NCI-H1048 (cell line): ENCODE data around the gene CDH4.
"Not testable (repeated sequence)": the region's sequence is repeated elsewhere in the genome, so short reads cannot be mapped to it uniquely, and the experiment has no call there.

Source experiments
- DNase-seq: peaks from one replicate; lab custom pipeline; 2025; lab: John Stamatoyannopoulos, UW

CDH4 gene

GRCh38 chr20:61933951-61934715, 682.1 kb downstream of the CDH4 start:
- DNase-seq: no peak

- DNase-seq: no peak
Measured at GRCh38 chr20:61934716-61935530, 682.9 kb downstream of the CDH4 start.

- no peak for DNase-seq
Measured at GRCh38 chr20:61935926-61936700, 684.1 kb downstream of the CDH4 start.

DNA sequence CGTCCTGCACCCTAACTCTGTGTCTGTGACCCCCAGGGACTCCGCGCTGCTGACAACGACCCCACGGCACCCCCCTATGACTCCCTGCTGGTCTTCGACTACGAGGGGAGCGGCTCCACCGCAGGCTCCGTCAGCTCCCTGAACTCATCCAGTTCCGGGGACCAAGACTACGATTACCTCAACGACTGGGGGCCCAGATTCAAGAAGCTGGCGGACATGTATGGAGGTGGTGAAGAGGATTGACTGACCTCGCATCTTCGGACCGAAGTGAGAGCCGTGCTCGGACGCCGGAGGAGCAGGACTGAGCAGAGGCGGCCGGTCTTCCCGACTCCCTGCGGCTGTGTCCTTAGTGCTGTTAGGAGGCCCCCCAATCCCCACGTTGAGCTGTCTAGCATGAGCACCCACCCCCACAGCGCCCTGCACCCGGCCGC, 684.7 kb downstream of the CDH4 start:
- DNase-seq: no peak

DNA sequence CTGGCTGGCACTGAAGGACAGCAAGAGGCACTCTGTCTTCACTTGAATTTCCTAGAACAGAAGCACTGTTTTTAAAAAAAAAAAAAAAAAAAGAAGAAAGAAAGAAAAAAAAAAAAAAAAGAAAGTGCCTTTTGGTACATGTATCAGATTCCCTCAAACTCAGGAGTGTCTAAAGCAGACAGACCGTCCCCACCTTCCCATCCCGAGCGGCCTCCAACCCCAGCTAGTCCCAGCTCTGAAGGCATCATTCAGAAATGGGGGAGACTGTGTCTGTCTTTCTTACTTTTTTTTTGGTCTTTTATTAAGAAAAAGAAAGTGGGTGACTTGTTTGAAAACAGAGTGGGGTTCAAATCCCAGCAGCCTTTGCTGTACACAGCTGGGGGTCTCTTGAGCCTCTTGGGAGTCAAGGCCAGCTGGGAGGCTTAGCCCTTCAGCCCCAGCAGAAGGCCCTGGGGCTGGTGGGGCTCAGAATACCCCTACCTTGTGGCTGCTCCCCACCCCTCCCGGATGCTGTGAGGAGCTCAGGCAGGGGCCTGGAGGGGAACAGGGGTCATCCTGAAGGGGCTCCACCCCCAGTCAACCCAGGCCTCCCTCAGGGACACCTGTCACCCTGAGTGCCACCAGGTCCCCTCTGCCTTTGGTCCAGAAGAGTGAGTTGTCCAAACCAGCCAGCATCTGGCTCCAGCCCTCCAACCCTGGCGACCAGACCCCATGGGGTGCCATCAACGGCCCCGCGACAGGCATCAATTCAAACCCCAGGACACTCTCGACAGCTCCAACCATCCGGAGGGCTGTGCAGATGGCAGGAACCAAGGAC, 685.3 kb downstream of the CDH4 start:
- DNase-seq: no peak

- DNase-seq: no peak
Measured at GRCh38 chr20:61937963-61938838, 686.1 kb downstream of the CDH4 start.

- no peak for DNase-seq
Measured at GRCh38 chr20:61938839-61939690, 687.0 kb downstream of the CDH4 start.

GRCh38 chr20:61939691-61940360, 687.8 kb downstream of the CDH4 start:
- no peak for DNase-seq

DNA sequence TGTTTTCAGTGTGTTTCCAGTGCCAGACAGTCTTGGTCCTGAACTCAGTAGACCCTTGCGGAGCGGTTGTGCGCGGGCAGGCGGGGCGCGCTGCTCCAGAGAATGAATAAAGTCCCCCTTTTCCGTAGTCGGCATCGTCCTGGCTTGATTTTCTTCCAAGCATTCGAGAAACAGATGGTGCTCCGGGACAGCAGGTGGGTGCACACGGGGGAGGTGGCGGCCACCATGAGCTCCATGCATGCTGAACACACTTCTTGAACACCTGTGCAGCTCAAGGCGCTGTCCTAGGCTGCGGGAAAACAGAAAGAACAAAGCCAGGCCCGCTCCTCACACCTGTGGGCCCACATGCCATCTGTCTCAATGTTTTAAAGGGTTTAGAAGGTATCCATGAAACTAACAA, 688.4 kb downstream of the CDH4 start:
- DNase-seq: no peak

DNA sequence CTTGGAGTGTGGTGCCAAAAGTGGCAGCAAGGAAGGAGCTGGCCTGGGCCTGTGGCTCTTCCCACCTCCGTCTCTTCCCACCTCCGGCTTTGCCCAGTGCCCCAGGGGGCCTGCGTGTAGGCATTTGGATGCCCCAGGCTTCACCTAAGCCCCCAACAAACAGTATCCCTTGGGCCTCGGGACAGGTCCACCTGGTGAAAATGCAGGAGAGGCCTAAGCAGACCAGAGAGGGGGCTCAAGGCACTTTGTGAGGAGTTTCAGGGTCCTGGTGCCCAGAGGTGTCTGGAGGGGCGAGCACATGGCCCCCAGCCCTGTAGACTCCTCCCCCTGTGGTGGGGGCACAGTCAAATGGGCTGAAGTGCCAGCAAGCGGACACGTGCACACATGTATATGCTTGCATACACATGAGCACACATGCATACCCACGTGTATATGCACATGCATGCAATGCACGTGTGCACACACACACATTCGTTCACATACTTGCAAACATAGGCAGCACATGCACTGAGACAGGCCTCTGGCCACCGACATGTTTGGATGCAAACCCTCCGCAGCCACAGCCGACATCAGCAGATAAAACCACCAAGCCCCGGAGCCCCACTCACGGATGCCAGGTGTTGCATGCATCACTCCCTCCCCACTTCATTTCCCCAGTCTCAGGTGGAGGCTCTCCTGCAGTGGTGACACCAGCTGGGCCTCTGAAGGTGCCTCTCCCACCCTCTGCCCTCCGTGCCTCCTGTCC, 689.1 kb downstream of the CDH4 start:
- no peak for DNase-seq

DNA sequence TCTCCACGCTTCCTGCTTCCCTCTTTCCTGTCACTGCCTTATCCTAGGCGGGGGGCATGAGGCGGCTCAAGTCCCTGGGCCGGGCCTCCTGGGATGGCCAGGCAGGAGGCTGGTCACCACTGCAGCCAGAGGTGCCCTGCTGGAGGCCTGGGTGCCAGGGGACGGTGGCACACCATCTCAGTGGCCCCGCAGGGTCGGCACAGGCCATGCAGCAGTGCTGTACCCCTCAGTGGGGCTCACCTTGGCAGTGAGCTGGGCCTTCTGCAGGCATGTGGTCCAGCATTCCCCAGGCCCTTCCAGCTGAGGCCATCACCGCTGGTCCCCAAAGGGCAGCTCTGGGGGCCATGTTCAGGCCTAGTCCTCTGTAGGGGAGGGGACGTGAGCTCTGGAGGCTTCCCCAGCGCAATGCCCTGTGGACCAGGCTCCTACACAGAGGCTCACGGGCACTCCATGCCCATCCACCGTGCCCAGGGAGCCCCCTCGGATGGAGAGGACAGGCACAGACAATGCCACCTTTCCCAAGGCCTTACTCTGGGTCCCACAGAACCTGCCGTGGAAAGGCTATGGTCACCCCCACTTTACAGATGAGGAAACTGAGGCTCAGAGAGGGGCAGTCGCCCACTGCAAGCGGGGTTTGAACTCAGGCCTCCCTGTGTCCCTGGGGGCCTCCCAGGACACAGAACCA, 689.8 kb downstream of the CDH4 start:
- DNase-seq: no peak

DNA sequence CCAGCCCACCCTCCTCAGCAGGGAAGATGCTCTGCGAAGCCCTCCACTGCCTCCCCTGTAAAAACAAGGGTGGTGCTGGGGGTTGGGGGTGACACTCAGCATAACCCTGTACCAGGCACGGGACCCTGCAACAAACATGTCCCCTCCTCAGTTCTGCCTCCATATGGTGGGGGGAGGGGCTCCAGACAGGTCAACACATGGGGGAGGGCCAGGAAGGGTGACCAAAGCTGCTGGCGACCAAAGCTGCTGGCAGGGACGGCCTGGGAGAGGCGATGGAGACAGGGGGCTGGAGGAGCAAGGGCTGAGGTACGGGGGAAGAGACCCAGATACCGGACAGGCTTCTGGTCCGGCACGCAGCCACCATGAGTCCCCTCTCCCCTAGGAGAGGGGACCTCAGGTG, 690.5 kb downstream of the CDH4 start:
- no peak for DNase-seq

GRCh38 chr20:61944967-61945366, 692.9 kb downstream of the CDH4 start:
- DNase-seq: not testable (repeated sequence)

- not testable (repeated sequence) for DNase-seq
Measured at GRCh38 chr20:61945495-61945894, 693.4 kb downstream of the CDH4 start.

DNA sequence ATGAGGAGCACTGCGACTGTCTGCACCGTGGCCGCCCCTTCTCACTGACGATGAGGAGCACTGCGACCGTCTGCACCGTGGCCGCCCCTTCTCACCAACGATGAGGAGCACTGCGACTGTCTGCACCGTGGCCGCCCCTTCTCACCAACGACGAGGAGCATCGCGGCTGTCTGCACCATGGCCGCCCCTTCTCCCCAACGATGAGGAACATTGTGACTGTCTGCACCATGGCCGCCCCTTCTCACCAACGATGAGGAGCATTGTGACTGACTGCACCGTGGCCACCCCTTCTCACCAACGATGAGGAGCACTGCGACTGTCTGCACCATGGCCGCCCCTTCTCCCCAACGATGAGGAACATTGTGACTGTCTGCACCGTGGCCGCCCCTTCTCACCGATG, 696.0 kb downstream of the CDH4 start:
- DNase-seq: not testable (repeated sequence)

- DNase-seq: no peak
Measured at GRCh38 chr20:61948586-61949362, 696.7 kb downstream of the CDH4 start.

DNA sequence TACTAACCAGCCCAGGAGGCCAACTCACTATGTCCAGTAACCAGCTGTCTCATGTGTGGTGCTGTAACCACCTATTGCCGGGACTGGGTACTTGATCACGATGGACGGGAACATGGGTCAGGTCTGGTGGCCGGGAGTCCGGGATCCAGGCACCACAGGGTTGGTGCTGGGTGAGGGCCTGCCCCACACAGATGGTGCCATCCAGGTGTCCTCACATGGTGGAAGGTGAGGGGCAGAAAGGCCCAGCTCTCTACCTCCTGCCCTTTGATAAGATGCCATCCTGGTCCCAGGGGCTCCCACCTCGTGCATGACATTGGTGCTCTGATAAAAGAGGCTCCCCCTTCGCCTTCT, 697.3 kb downstream of the CDH4 start:
- no peak for DNase-seq
